GM21723 (cell line): ENCODE measurements around the gene STAB2.

Experiments used
- ATAC-seq: cut with Tn5 transposase; IDR thresholded peaks from one replicate; pipeline ENCODE4 v1.9.1; 2021; ENCODE audit warnings: mild to moderate bottlenecking, moderate library complexity; ENCODE audit not compliant: unreplicated experiment

Gene STAB2

GRCh38 chr12:103586791-103587370 lies at the start of gene STAB2:
Gene STAB2 (plus strand): TSS chr12:103587273. CDS start chr12:103587477, 204 bp downstream.
- no peak for ATAC-seq

GRCh38 chr12:103538397-103538796 lies 48.7 kb upstream of the STAB2 start:
- ATAC-seq, result no peak

GRCh38 chr12:103540319-103540718 lies 46.8 kb upstream of the STAB2 start:
- ATAC-seq, result no peak

DNA sequence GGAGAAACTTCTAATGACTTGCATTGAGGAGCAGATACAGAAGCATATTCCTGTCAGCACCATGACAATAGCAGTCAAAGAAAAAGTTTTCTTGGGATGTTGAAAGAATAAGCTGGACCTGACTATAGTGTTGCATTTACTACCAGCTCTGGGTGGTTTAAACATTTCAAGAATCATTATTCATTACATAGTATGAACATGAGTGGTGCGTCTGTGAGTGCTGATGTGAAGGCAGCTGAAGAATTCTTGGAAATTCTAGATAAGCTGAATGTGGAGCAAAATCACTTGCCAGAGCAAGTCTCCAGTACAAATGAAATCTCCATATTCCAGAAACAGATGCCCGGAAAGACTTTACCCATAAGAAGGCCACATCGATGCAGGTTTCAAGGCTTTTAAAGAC lies 45.0 kb upstream of the STAB2 start:
- ATAC-seq, result no peak

DNA sequence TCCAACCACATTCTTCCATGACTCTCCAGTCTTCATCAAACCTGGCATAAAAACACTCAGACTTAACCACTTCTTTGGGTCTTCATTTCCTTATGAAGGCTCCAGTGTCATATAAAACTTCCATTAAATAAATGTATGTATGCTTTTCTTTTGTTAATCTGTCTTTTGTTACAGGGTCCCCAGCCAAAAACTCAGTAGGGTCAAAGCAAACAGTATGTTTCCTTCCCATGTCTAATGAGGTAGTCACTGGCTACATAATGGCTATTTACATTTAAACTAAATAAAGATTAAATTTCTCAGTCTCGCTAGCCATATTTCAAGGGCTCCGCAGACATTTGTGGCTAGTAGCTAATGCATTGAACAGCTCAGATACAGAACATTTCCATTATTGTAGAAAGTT lies 40.1 kb upstream of the STAB2 start:
- no peak for ATAC-seq

DNA sequence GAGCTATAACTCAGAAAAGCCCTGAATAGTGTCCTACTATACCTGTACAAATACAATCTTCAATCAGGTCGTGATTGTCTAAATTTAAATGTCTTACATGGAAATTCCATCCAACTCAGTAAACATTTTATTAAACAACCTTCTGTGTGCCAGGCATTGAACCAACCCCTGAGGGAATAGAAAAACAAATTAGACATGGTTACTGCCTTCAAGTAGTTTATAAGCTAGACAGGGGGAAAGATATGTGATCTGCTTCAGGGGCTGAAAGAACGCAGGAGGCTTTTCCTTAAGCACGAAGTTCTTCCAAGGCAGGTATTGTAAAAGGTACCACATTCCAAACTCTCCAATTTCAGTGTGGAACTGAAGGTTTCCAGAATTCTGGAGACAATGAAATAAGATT lies 39.7 kb upstream of the STAB2 start:
- ATAC-seq, result no peak

DNA sequence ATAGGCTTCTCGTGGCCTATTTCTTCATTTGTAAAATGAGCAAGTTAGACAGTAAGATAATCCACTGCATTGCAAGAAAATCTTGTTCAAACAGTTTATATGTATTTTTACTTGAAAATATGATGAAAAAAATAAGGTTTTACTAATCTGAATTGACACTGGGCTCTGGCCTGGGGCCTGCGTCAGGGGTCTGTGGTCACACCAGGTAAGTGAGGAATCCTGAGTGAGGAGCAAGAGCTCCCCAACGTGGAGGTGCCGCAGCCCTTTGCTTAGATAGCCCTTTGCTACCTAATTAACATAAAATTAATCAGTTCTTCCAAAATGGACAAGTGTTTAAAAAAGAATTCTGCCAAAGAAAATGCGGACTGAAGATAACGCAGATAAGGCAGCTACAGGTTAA lies 39.1 kb upstream of the STAB2 start:
- ATAC-seq, result no peak

DNA sequence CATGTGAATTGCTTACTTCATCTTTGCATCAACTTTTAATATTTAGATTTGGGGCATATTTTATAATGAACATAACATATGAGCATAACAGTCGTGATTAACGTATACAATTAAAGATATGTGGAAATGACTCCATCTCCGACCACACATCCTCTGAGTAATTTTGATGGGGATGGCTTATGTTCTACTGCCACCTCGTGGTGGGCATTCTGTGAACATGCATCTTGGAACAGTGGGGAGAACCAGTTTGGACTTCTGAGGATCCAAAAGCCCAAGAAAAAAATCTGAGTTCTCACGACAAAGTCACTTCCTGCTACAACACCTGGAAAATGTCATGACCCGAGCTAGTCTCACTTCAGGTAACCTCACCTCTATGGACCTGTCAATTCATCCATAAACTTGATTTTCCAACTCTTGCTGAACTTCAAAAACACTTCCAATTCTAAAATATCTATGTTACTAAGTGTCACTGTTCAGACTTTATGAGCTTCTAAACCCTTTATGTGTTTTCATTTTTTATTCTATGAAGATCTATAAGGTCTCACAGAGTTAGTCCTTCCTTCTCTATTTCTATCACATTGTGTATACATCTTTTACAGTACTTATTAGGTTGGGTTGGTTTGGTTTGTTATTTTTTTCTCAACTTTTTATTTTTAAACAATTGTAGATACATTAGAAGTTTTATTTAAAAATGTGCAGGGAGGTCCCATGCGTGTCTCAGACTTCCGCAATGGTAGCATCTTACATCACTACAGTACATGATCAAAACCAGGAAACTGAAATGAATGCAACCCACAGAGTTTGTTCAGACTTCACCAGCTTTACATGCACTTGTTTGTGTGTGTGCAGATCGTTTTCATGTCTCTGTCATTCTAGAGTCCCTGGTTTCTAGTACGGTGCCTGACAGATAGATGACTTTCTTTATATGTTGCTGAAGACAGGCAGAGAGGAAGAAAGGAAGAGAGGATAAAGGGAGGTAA lies 38.2 kb upstream of the STAB2 start:
- ATAC-seq, result peak; percentile 82

DNA sequence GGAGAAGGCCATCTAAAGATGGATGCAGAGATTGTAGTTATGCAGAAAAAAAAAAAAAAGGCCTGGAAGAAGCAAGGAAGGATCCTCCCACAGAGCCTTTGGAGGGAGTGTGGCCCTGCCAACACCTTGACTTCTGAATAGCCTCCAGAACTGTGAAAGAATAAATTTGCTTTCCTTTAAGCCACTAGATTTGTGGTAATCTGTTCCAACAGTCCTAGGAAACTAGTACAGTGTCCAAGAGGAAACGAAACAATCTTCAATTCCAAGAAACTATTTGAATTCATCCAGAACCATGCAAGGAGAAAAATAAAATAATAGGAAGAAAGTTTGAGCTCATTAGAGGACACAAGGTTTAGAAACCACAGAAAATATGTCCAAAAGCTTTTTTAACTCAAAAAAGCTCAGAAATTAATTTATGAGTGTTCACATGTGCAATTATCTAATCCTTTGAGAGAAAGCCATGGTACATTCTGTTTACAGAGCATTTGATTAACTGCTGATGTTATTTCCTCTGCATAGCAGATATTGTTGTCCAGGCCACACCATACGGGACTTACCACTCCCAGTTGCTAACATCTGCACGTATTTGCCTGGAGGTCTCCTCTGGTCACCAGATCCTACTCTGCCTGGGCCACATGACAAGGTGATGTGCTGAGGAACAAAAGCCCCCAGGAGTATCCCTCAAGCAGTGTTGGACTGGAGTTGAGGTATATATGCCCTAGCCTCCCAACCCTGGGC lies 30.0 kb upstream of the STAB2 start:
- no peak for ATAC-seq

- ATAC-seq, result no peak
These were observed 29.5 kb upstream of the STAB2 start for GRCh38 chr12:103557628-103558010.

- ATAC-seq, result no peak
These were observed 28.2 kb upstream of the STAB2 start for GRCh38 chr12:103558879-103559278.

DNA sequence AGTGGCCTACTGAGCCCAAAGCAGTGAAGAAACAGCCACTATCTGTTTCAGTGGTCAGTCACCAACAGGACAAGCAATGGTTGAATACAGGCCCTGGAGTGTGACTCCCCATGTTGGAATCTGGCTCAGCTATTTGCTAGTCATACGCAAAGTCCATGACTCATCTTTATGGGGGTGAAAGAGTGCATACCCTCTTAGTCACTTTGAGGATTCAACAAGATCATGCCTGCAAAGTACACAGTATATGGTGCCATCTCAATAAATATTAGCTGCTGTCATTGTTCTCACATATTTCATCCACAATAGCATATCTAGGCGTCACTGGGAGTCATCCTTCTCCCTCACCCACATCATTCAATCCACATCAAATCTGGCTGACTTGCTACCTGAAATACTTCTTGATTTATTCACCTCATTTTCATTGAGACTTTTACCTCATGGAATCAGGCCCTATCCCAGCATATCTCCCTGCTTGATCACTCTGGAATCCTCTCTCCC lies 26.4 kb upstream of the STAB2 start:
- no peak for ATAC-seq

DNA sequence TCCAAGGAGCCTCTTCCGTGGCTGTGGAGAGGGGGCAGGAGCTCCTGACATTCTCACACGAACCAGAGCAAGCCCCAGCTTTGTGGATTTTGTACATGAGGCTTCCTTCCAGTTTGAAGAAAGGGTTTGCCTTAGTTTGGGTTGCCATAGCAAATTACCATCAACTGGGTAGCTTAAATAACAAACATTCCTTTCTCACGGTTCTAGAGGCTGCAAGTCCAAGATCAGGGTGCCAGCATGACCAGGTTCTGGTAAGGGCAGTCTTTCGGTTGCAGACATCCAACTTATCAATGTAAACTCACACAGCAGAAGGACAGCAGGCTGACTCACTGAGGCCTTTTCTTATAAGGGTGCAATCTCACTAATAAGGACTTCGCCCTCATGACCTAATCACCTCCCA lies 25.9 kb upstream of the STAB2 start:
- no peak for ATAC-seq

DNA sequence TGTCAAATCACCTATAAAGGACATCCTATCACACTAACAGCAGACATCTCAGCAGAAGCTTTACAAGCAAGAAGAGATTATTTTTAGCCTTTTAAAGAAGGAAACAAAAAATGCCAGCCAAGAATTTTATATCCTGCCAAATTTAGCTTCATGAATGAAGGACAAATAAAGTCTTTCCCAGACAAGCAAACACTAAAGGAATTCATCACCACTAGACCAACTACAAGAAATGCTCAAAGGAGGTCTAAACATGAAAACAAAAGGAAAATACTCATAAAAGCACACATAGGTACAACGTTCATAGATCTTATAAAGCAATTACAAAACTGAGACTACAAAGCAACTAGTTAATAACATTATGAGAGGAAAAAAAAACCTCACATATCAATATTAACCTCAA lies 20.7 kb upstream of the STAB2 start:
- ATAC-seq, result no peak

DNA sequence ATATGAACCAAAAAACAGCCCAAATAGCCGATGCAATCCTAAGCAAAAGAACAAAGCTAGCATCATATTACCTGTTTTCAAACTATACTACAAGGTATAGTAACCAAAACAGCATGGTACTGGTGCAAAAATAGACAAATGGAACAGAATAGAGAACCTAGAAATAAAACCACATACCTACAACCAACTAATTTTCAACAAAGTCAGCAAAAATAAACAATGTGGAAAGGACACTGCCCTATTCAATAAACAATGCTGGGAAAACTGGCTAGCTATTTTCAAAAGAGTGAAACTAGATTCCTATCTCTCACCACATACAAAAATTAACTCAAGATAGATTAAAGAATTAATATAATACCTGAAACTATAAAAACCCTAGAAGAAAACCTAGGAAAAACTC lies 17.8 kb upstream of the STAB2 start:
- ATAC-seq, result no peak

DNA sequence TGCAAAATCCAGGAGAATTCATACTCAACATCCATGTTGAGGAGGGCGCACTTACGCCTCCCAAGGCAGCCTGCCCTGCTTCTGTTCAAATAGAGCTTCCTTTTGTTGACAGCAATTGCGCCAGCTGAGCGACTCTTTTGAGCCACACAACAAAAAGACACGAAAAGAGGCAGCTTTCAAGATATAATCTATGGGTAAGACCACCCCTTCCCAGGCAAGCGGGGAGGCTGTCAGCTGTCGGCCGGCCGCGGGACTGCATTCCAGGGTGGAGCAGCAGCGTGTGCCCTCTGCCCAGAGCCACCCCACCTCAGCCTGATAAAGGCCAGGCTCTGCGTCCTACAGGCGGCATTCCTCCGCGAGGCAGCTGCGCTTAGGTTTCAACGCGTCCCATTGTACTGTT lies 15.8 kb upstream of the STAB2 start:
- no peak for ATAC-seq

DNA sequence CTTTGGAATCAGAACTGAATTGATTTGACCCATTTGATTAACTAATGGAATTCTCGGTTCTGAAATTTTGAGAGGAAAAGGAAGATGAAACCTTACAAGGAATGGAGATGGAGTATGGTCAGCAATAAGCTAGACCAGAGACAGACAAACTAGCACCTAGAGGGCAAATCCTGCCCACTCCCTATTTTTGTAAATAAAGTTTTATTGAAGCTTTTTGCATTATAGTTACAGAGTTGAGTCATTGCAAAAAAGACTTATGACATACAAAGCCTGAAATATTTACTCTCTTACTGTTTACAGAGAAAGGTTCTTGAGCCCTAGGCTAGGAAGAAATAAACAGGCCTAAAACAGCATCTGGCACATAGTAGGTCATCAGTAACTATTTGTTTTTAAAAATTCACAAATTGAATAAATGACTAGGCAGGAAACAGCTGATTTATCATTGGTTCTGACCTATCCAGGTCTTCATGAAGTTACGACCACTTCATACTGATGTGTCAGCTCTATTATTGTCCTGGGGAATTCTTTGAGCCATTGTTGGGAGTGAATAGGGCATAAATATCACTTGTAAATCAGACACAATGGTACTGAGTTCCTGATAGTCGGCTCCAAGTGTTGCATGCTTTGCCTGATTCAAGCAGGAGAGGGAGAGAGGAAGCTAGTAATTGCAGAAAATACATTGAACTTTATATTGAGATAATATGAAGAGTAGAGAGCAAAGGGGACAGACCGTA lies 14.6 kb upstream of the STAB2 start:
- ATAC-seq, result no peak

- no peak for ATAC-seq
These were observed 13.9 kb upstream of the STAB2 start for GRCh38 chr12:103573185-103573584.

DNA sequence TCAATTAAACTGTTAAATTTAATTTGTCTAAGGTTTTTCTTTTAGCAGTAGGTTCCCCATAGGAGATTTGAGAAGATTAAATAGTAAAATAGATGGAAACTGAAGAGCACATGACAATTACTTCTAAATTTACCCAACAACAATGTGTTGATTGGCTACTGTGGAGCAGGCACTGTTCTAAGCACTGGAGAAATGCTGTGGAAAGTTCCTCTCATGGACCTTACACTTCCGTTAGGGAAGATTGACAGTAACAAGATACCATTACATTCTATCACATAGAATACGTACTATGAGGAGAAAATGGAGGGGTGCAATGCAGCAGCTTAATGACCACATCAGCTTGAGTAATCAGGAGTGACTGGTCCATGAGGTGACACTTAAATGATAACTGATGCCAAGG lies 8.1 kb upstream of the STAB2 start:
- ATAC-seq, result no peak

DNA sequence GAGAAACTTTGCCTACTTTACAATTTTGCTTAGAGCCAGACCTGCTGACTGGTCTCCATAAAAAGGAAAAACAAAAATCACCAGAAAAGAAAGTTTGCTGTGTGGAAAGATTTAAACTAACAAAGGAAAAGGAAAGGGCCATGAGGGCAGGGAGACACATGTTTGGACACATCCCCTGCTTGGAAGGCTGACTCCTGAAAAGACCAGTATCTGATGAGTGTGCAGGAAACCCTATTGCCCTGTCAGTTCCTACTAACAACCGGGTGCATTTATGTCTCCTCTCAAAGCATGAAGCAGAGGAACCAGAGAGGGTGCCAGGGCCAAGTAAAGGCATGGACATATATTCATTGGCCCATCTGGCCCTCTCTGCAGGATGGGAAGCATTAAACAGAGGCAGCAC lies 7.0 kb upstream of the STAB2 start:
- ATAC-seq, result no peak

- no peak for ATAC-seq
These were observed 4.1 kb upstream of the STAB2 start for GRCh38 chr12:103583008-103583407.
